Measurements from ENCODE around the gene TMEM80. TPM values are rescaled to one million over a fixed set of nuclear protein-coding genes. Genes with fewer than 3 reads are reported as not detected.

TMEM80 gene
- total and polyA plus RNA-seq, 7 donors, result 7.9 to 41.5 (median 27.6) TPM

DNA sequence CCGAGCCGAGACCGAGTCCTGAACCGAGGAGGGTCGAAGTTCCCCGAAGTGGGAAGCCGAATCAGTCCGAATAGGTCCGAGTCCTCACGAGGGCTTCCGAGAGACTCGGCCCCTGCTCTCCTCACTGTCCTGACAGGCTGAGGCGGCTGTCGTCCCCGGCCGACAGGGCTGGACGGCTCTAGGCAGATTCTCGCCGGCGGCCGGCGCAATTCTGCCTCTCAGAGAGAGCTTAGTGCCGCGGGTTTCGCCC is 403 bp upstream of the TMEM80 start:
- TF ChIP-seq POLR2AphosphoS5 (IDR thresholded peaks at IDR 0.05) (no peak), EP300 (IDR thresholded peaks at IDR 0.05) (no peak), POLR2A (IDR thresholded peaks at IDR 0.05) (no peak)
- TF ChIP-seq, protein P1, sequence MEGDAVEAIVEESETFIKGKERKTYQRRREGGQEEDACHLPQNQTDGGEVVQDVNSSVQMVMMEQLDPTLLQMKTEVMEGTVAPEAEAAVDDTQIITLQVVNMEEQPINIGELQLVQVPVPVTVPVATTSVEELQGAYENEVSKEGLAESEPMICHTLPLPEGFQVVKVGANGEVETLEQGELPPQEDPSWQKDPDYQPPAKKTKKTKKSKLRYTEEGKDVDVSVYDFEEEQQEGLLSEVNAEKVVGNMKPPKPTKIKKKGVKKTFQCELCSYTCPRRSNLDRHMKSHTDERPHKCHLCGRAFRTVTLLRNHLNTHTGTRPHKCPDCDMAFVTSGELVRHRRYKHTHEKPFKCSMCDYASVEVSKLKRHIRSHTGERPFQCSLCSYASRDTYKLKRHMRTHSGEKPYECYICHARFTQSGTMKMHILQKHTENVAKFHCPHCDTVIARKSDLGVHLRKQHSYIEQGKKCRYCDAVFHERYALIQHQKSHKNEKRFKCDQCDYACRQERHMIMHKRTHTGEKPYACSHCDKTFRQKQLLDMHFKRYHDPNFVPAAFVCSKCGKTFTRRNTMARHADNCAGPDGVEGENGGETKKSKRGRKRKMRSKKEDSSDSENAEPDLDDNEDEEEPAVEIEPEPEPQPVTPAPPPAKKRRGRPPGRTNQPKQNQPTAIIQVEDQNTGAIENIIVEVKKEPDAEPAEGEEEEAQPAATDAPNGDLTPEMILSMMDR (IDR thresholded peaks at IDR 0.05), result no peak
- Histone ChIP-seq H3K9me3 (no peaks in the 10 kb centered on the region), H3K36me3 (peaks cover 0 to 26% (median 3%) of the 10 kb centered on the region in 4 donors), H3K27me3 (no peaks in the 10 kb centered on the region), H3K27ac (peak overlapping the region; percentile 98 to 100 (median 99)), H3K4me1 (peaks cover 0 to 46% (median 41%) of the 10 kb centered on the region in 4 donors), H3K4me3 (peak overlapping the region; percentile 78 to 98 (median 92))
- intact Hi-C loops (cut with DNase I), result loop anchor here (5.0 kb wide), 2 partner anchors 102 to 118 kb away; partner anchors contain the start of genes PHRF1 and SLC25A22
- DNase-seq, result no peak
- WGBS, 2 donors, result 0% methylated on average over 25 of the region's 25 CpGs

DNA sequence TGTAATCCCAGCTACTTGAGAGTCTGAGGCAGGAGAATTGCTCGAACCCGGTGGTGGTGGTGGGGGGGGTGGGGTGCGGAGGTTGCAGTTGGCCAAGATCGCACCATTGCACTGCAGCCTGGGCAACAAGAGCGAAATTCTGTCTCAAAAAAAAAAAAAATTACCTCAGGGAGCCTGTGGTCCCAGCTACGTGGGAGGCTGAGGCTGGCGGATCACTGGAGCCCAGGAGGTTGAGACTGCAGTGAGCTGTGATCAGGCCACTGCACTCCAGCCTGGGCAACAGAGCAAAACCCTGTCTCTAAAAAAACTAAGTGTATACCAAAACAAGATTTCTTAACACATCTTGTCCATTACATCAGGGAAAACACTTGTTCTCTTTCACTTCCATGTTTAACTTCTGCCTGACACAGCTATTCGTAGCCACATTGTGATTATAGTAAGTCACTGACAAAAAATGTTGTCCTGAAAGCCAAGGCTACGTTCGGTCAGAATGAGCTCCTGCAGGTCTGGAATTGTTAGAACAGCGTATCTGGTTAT is 1.4 kb downstream of the TMEM80 start:
- DNase-seq, result no peak
- peak overlapping the region; percentile 78 to 98 (median 92) for H3K4me3 ChIP-seq
- intact Hi-C loops (cut with DNase I), result loop anchor here (5.0 kb wide), 2 partner anchors 100 to 120 kb away; partner anchors contain the start of genes PHRF1 and SLC25A22
- no peak for TF ChIP-seq POLR2A (IDR thresholded peaks at IDR 0.05)
- peak; percentile 33 to 77 (median 68) for TF ChIP-seq POLR2AphosphoS5 (IDR thresholded peaks at IDR 0.05)
- TF ChIP-seq EP300 (IDR thresholded peaks at IDR 0.05), result peak in 2 of 4 donors; percentile 20 to 72
- H3K27me3 ChIP-seq, result no peaks in the 10 kb centered on the region
- peak overlapping the region; percentile 98 to 100 (median 99) for H3K27ac ChIP-seq
- H3K36me3 ChIP-seq, result peaks cover 0 to 33% (median 3%) of the 10 kb centered on the region in 4 donors
- 71 to 76% methylated on average over 11 of the region's 11 CpGs for WGBS, 2 donors
- no peaks in the 10 kb centered on the region for H3K9me3 ChIP-seq
- H3K4me1 ChIP-seq, result peaks cover 0 to 46% (median 41%) of the 10 kb centered on the region in 4 donors

DNA sequence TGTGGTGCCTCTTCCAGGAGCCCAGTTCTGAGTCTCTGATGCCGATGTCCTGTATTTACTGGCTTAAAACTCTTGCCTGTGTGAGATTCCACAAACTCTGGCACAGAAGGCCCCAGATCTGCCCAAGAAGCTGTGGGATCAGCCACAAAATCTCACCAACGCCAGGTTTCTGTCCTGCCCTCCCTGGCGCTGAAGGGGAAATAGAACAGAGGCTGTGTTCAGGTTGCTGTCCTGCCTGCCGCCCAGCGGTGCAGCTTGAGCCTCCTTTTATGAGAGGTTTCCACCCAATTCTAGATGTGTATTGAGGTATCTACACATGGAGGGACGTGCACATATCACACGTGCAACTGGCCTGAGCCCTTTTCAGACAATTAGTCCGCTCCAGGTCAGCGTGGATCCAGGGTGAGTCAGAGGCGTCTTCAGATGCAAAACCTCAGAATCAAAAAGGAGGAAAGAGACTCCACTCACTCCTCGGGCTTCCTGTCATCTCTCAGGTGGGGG is 2.2 kb downstream of the TMEM80 start:
- DNase-seq, result no peak
- intact Hi-C loops (cut with DNase I), result loop anchor here (5.0 kb wide), 2 partner anchors 99 to 121 kb away; partner anchors contain the start of genes PHRF1 and SLC25A22

DNA sequence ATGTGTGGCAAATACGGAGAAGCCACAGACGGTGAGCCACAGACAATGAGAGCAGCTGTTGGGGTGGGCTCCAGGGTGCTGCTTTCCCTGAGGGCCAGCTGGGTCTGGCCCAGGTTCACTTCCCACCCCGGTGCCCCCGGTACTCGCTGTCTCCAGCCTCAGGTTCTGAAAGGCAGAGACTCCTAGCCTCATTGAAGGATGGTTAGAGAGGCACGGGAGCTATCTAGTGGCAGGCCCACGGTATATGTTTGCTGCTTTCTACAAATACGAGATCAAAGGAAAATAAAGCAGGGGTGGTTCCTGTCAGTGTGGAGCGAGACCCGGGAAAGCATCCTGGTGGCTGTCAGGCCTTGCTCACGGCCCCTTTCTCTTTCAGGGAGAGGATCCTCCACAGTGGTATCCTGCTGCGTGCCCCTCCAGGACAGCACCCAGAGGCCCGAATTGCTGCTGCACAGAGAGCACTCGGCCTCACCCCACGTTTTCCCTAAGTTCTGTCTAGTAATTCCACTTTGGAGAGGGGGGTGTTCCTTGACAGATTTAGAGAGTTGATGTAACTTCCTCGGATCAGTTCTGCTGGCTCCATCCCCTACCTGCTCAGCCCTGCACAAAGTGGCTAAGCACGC is 3.0 kb downstream of the TMEM80 start:
- Histone ChIP-seq H3K27me3 (no peaks in the 10 kb centered on the region), H3K4me3 (no peak overlapping the region), H3K27ac (peak overlapping the region; percentile 98 to 100 (median 99)), H3K36me3 (peaks cover 0 to 39% (median 8%) of the 10 kb centered on the region in 4 donors), H3K9me3 (no peaks in the 10 kb centered on the region), H3K4me1 (peaks cover 0 to 48% (median 36%) of the 10 kb centered on the region in 4 donors)
- intact Hi-C loops (cut with DNase I), result loop anchor here (5.0 kb wide), 2 partner anchors 99 to 121 kb away; partner anchors contain the start of genes PHRF1 and SLC25A22
- no peak for TF ChIP-seq POLR2A (IDR thresholded peaks at IDR 0.05)
- no peak for TF ChIP-seq POLR2AphosphoS5 (IDR thresholded peaks at IDR 0.05)
- no peak for TF ChIP-seq EP300 (IDR thresholded peaks at IDR 0.05)
- TF ChIP-seq, protein P1 (IDR thresholded peaks at IDR 0.05), result no peak
- 84 to 86% methylated on average over 17 of the region's 17 CpGs for WGBS, 2 donors
- no peak for DNase-seq

More for the DNA sequence above, 2.2 kb downstream of the TMEM80 start:
- H3K4me1 ChIP-seq, result peaks cover 0 to 51% (median 42%) of the 10 kb centered on the region in 4 donors
- peak overlapping the region; percentile 98 to 100 (median 99) for H3K27ac ChIP-seq
- no peaks in the 10 kb centered on the region for H3K27me3 ChIP-seq
- H3K9me3 ChIP-seq, result no peaks in the 10 kb centered on the region
- peak overlapping the region in 1 of 4 donors; percentile 88 for H3K4me3 ChIP-seq
- TF ChIP-seq EP300 (IDR thresholded peaks at IDR 0.05) (no peak), POLR2A (IDR thresholded peaks at IDR 0.05) (no peak), POLR2AphosphoS5 (IDR thresholded peaks at IDR 0.05) (no peak)
- TF ChIP-seq, protein P1 (IDR thresholded peaks at IDR 0.05), result no peak
- H3K36me3 ChIP-seq, result peaks cover 0 to 39% (median 5%) of the 10 kb centered on the region in 4 donors
- 84 to 88% methylated on average over 11 of the region's 11 CpGs for WGBS, 2 donors

DNA sequence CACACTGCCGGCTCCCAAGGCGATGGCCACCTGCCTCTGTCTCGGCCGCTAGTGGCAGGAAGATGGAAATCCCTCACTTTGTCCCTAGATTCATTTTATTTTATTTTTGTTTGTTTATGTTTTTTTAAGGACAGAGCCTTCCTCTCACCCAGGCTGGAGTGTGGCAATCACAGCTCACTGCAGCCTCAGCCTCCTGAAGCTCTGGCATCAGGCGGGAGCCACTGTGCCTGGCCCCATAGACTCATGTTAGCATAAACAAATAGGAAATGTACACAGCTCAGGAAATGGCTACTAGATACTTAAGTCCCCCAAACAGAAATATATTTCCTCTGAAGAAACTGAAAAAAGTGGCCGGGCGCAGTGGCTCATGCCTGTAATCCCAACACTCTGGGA is 3.5 kb downstream of the TMEM80 start:
- 92 to 93% methylated on average over 7 of the region's 7 CpGs for WGBS, 2 donors
- H3K36me3 ChIP-seq, result peaks cover 0 to 39% (median 8%) of the 10 kb centered on the region in 4 donors
- TF ChIP-seq EP300 (IDR thresholded peaks at IDR 0.05) (no peak), POLR2A (IDR thresholded peaks at IDR 0.05) (no peak), POLR2AphosphoS5 (IDR thresholded peaks at IDR 0.05) (no peak)
- TF ChIP-seq, protein P1 (IDR thresholded peaks at IDR 0.05), result no peak
- H3K9me3 ChIP-seq, result no peaks in the 10 kb centered on the region
- H3K4me1 ChIP-seq, result peaks cover 0 to 43% (median 31%) of the 10 kb centered on the region in 4 donors
- H3K27ac ChIP-seq, result peak overlapping the region in 3 of 4 donors; percentile 98 to 100 (median 99)
- intact Hi-C loops (cut with DNase I), result loop anchor here (5.0 kb wide), 2 partner anchors 98 to 122 kb away; partner anchors contain the start of genes PHRF1 and SLC25A22
- no peak for DNase-seq
- no peaks in the 10 kb centered on the region for H3K27me3 ChIP-seq
- H3K4me3 ChIP-seq, result no peak overlapping the region
